Measurements from ENCODE around the gene RPS25. TPM values are rescaled to one million over a fixed set of nuclear protein-coding genes. Genes with fewer than 3 reads are reported as not detected.

Gene RPS25
- total and polyA plus RNA-seq, 2 donors from 2014 or later: 852 to 1,047 TPM

DNA sequence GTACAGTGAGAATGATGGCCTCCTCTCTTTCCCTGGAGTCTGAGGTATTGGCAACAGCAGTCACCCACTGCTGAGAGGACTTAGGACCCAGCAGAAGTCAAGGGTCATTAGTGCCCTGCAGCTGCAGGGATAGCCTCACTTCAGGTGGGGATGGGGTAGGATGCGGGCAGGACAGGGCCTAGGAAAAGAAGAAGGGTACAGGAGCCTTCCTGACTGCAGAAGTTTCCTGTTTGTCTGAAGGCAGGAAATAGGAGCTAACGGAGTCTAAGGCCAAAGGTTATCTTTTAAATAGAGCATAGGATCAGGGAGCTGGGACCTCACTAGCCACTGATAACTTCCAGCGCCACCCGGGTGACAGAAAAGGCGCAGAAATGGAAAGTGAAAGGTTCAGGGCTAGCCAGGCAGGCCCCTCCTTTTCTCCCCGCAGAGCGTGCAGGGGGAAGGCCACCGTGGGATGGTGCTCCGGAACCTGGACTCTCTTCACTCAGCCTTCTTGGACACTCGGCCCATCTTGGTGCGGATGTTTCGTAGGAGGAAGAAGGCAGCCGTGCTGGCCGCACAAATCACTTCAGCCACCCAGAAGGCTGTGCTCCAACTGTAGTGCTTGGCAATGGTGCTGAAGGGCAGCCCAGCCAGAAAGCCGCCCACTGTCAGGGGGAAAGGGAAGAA lies 6.4 kb upstream of the RPS25 start:
- peak overlapping the region in 2 of 3 donors; percentile 53 to 91 for H3K4me3 ChIP-seq (ENCODE audit: low read length in 3 of 3)

DNA sequence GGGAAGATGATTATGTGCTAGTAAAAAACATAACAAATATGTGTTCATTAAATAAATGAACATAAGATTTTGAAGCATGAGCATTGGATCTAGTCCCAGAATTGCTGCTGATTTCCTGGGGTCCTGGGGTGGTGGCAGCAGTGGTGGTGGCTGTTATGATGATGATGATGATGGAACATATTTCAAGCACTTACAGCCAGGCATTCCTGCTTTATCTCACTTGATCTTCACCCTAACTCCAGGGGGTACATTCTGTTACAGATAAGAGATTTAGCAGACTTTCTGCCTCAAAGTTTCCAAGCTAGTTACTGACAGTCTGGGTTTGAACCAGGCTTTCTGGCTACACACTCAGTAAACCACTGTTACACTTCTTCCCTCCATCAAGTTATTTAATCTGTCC lies 5.6 kb upstream of the RPS25 start:
- intact Hi-C loops (cut with DNase I): no loop called here
- no peak overlapping the region for H3K4me3 ChIP-seq (ENCODE audit: low read length in 3 of 3)
- TF ChIP-seq, protein P1, sequence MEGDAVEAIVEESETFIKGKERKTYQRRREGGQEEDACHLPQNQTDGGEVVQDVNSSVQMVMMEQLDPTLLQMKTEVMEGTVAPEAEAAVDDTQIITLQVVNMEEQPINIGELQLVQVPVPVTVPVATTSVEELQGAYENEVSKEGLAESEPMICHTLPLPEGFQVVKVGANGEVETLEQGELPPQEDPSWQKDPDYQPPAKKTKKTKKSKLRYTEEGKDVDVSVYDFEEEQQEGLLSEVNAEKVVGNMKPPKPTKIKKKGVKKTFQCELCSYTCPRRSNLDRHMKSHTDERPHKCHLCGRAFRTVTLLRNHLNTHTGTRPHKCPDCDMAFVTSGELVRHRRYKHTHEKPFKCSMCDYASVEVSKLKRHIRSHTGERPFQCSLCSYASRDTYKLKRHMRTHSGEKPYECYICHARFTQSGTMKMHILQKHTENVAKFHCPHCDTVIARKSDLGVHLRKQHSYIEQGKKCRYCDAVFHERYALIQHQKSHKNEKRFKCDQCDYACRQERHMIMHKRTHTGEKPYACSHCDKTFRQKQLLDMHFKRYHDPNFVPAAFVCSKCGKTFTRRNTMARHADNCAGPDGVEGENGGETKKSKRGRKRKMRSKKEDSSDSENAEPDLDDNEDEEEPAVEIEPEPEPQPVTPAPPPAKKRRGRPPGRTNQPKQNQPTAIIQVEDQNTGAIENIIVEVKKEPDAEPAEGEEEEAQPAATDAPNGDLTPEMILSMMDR (IDR thresholded peaks at IDR 0.05; ENCODE audit: borderline replicate concordance, extremely low read depth, insufficient read depth): no peak
- H3K9me3 ChIP-seq (ENCODE audit: control insufficient read depth in 2 of 3, insufficient read depth in 1 of 3, low read length in 3 of 3): no peaks in the 10 kb centered on the region
- H3K9ac ChIP-seq (ENCODE audit: low read length in 3 of 3): no peak overlapping the region
- no peak for DNase-seq
- no peak overlapping the region for H3K27ac ChIP-seq (ENCODE audit: low read depth in 2 of 2, low read length in 2 of 2)
- no peaks in the 10 kb centered on the region for H3K27me3 ChIP-seq (ENCODE audit: control insufficient read depth, insufficient read depth, low read length)
- H3K36me3 ChIP-seq (ENCODE audit: control insufficient read depth in 2 of 3, insufficient read depth in 3 of 3, low read length in 3 of 3): peaks cover 9 to 47% (median 33%) of the 10 kb centered on the region in 3 donors
- no peak for FAIRE-seq
- H3K4me1 ChIP-seq (ENCODE audit: control insufficient read depth in 2 of 3, insufficient read depth in 2 of 3, low read depth in 1 of 3, low read length in 3 of 3): peaks cover 1 to 57% (median 47%) of the 10 kb centered on the region in 3 donors

More for the DNA sequence above, 6.4 kb upstream of the RPS25 start:
- Histone ChIP-seq H3K4me1 (ENCODE audit: control insufficient read depth in 2 of 3, insufficient read depth in 2 of 3, low read depth in 1 of 3, low read length in 3 of 3) (peaks cover 5 to 62% (median 53%) of the 10 kb centered on the region in 3 donors), H3K27ac (ENCODE audit: low read depth in 2 of 2, low read length in 2 of 2) (peak overlapping the region; percentile 60 to 66), H3K9ac (ENCODE audit: low read length in 3 of 3) (no peak overlapping the region), H3K9me3 (ENCODE audit: control insufficient read depth in 2 of 3, insufficient read depth in 1 of 3, low read length in 3 of 3) (no peaks in the 10 kb centered on the region), H3K36me3 (ENCODE audit: control insufficient read depth in 2 of 3, insufficient read depth in 3 of 3, low read length in 3 of 3) (peaks cover 9 to 47% (median 33%) of the 10 kb centered on the region in 3 donors), H3K27me3 (ENCODE audit: control insufficient read depth, insufficient read depth, low read length) (no peaks in the 10 kb centered on the region)
- TF ChIP-seq, protein P1 (IDR thresholded peaks at IDR 0.05; ENCODE audit: borderline replicate concordance, extremely low read depth, insufficient read depth): no peak
- no peak for DNase-seq
- intact Hi-C loops (cut with DNase I): no loop called here
- FAIRE-seq: no peak

DNA sequence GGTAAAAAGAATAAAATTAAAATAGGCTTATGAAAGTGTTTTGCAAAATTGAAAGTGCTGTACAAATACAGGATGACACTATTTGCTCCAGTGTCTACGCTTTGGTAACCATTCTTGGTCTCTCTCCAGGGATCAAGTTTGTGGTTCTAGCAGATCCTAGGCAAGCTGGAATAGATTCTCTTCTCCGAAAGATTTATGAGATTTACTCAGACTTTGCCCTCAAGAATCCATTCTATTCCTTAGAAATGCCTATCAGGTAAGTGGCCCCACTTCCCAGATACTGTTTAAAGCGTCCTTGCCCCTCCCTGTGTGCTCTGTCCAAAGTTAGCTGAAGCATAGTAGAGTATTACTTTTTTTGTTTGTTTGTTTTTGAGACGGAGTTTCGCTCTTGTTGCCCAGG lies 3.5 kb upstream of the RPS25 start:
- peaks cover 9 to 37% (median 23%) of the 10 kb centered on the region in 3 donors for H3K36me3 ChIP-seq (ENCODE audit: control insufficient read depth in 2 of 3, insufficient read depth in 3 of 3, low read length in 3 of 3)
- intact Hi-C loops (cut with DNase I): no loop called here
- no peaks in the 10 kb centered on the region for H3K9me3 ChIP-seq (ENCODE audit: control insufficient read depth in 2 of 3, insufficient read depth in 1 of 3, low read length in 3 of 3)
- no peak overlapping the region for H3K9ac ChIP-seq (ENCODE audit: low read length in 3 of 3)
- H3K27ac ChIP-seq (ENCODE audit: low read depth in 2 of 2, low read length in 2 of 2): no peak overlapping the region
- no peaks in the 10 kb centered on the region for H3K27me3 ChIP-seq (ENCODE audit: control insufficient read depth, insufficient read depth, low read length)
- TF ChIP-seq, protein P1 (IDR thresholded peaks at IDR 0.05; ENCODE audit: borderline replicate concordance, extremely low read depth, insufficient read depth): no peak
- H3K4me1 ChIP-seq (ENCODE audit: control insufficient read depth in 2 of 3, insufficient read depth in 2 of 3, low read depth in 1 of 3, low read length in 3 of 3): peaks cover 0 to 47% (median 37%) of the 10 kb centered on the region in 3 donors
- no peak for FAIRE-seq
- H3K4me3 ChIP-seq (ENCODE audit: low read length in 3 of 3): no peak overlapping the region
- DNase-seq: no peak
